Liver (tissue), 9 donors: ENCODE measurements around the gene FN3K. TPM values are rescaled to one million over a fixed set of nuclear protein-coding genes. Genes with fewer than 3 reads are reported as not detected.

ENCODE experiments used
- DNase-seq: peaks from one replicate; pipeline ENCODE4 v3.0.0-alpha.2; 2017; ENCODE audit warnings: low spot score
- H3K27ac ChIP-seq, 2 donors: one replicate each; pipeline ENCODE4 v1.7.0; 2013; ENCODE audit warnings: inconsistent platforms in 2 of 2, low read length in 2 of 2, control low read depth in 1 of 2, low read depth in 1 of 2, mild to moderate bottlenecking in 1 of 2
- H3K27me3 ChIP-seq, 4 donors: one replicate each; pipeline versions ENCODE4 v1.6.1 to v1.7.0; 2013; ENCODE audit warnings: low read length in 3 of 4, inconsistent platforms in 1 of 4, mild to moderate bottlenecking in 1 of 4, moderate library complexity in 1 of 4; ENCODE audit not compliant: control insufficient read depth in 4 of 4, insufficient read depth in 4 of 4
- H3K36me3 ChIP-seq, 4 donors: one replicate each; pipeline versions ENCODE4 v1.6.1 to v1.7.0; 2013; ENCODE audit warnings: low read length in 3 of 4, mild to moderate bottlenecking in 3 of 4, low read depth in 1 of 4, moderate library complexity in 1 of 4; ENCODE audit not compliant: control insufficient read depth in 4 of 4, insufficient read depth in 3 of 4
- H3K4me1 ChIP-seq, 4 donors: one replicate each; pipeline versions ENCODE4 v1.6.1 to v1.7.0; 2013; ENCODE audit warnings: low read length in 3 of 4, mild to moderate bottlenecking in 3 of 4, moderate library complexity in 1 of 4; ENCODE audit not compliant: control insufficient read depth in 4 of 4, insufficient read depth in 4 of 4
- H3K4me3 ChIP-seq, 3 donors: one replicate each; pipeline versions ENCODE4 v1.6.1 to v1.7.0; 2013; ENCODE audit warnings: low read length in 3 of 3, control low read depth in 1 of 3, low read depth in 1 of 3, mild to moderate bottlenecking in 1 of 3
- H3K9ac ChIP-seq, 2 donors: one replicate each; pipeline ENCODE4 v1.7.0; 2013; ENCODE audit warnings: low read length in 2 of 2, mild to moderate bottlenecking in 2 of 2, moderate library complexity in 2 of 2, control low read depth in 1 of 2, low read depth in 1 of 2
- H3K9me3 ChIP-seq, 4 donors: one replicate each; pipeline versions ENCODE4 v1.6.1 to v1.7.0; 2013; ENCODE audit warnings: low read length in 3 of 4; ENCODE audit not compliant: control insufficient read depth in 4 of 4
- ATF3 ChIP-seq: IDR thresholded peaks from 2 replicates; pipeline ENCODE4 v1.6.1; 2016; ENCODE audit warnings: antibody characterized with exemption
- CTCF ChIP-seq: fragments of 150-350 bp; IDR thresholded peaks from 2 replicates; pipeline ENCODE4 v1.5.1; 2017; ENCODE audit warnings: improper control_type of control experiment, low read depth, low read length; ENCODE audit not compliant: missing input control
- EGR1 ChIP-seq, 2 donors: IDR thresholded peaks; 2 replicates each; pipeline ENCODE4 v1.6.1; 2016 to 2018; ENCODE audit warnings: antibody characterized with exemption in 2 of 2, low read depth in 2 of 2
- FOXA1 ChIP-seq: IDR thresholded peaks from 2 replicates; pipeline ENCODE4 v1.6.1; 2016; ENCODE audit warnings: antibody characterized with exemption
- FOXA2 ChIP-seq: IDR thresholded peaks from 2 replicates; pipeline ENCODE4 v1.6.1; 2016; ENCODE audit warnings: antibody characterized with exemption
- GABPA ChIP-seq, 2 donors: IDR thresholded peaks in 1 of 2; conservative IDR thresholded peaks in 1 of 2; 2 replicates each; pipeline ENCODE4 v1.6.1; 2016; ENCODE audit warnings: antibody characterized with exemption in 2 of 2, mild to moderate bottlenecking in 1 of 2, moderate library complexity in 1 of 2
- HNF4A ChIP-seq, 2 donors: conservative IDR thresholded peaks; 2 replicates each; pipeline ENCODE4 v1.6.1; 2016; ENCODE audit warnings: antibody characterized with exemption in 2 of 2, mild to moderate bottlenecking in 2 of 2
- HNF4G ChIP-seq: IDR thresholded peaks from 2 replicates; pipeline ENCODE4 v1.6.1; 2016; ENCODE audit warnings: antibody characterized with exemption
- JUND ChIP-seq, 2 donors: IDR thresholded peaks; 2 replicates each; pipeline ENCODE4 v1.6.1; 2016; ENCODE audit warnings: antibody characterized with exemption in 2 of 2
- MAX ChIP-seq: IDR thresholded peaks from 2 replicates; pipeline ENCODE4 v1.6.1; 2016; ENCODE audit warnings: antibody characterized with exemption
- NR2F2 ChIP-seq: IDR thresholded peaks from 2 replicates; pipeline ENCODE4 v1.6.1; 2016; ENCODE audit warnings: antibody characterized with exemption
- RAD21 ChIP-seq, 2 donors: IDR thresholded peaks; 2 replicates each; pipeline ENCODE4 v1.6.1; 2016; ENCODE audit warnings: antibody characterized with exemption in 2 of 2, mild to moderate bottlenecking in 2 of 2
- REST ChIP-seq: IDR thresholded peaks from 2 replicates; pipeline ENCODE4 v1.6.1; 2016; ENCODE audit warnings: antibody characterized with exemption, mild to moderate bottlenecking
- RXRA ChIP-seq, 2 donors: IDR thresholded peaks; 2 replicates each; pipeline ENCODE4 v1.6.1; 2017 to 2018; ENCODE audit warnings: antibody characterized with exemption in 2 of 2, mild to moderate bottlenecking in 1 of 2
- SP1 ChIP-seq: IDR thresholded peaks from 2 replicates; pipeline ENCODE4 v1.6.1; 2018; ENCODE audit warnings: antibody characterized with exemption, mild to moderate bottlenecking
- TAF1 ChIP-seq: conservative IDR thresholded peaks from 2 replicates; pipeline ENCODE4 v1.6.1; 2016; ENCODE audit warnings: antibody characterized with exemption, mild to moderate bottlenecking
- YY1 ChIP-seq: IDR thresholded peaks from 2 replicates; pipeline ENCODE4 v1.6.1; 2016; ENCODE audit warnings: antibody characterized with exemption, mild to moderate bottlenecking
- ZBTB33 ChIP-seq: IDR thresholded peaks from 2 replicates; pipeline ENCODE4 v1.6.1; 2016; ENCODE audit warnings: antibody characterized with exemption
- WGBS: extraction: QIAGEN DNeasy Blood & Tissue Kit; methylation state at CpG from one replicate; pipeline ENCODE4 v1.1.7; 2013; 5-methylcytosine and 5-hydroxymethylcytosine counted together
- polyA plus RNA-seq, 2 donors: library from polyadenylated mRNA; stranded (reverse) in 1 of 2; unstranded in 1 of 2; fragments of 200-250 nt in 1 of 2; fragments of >200 nt in 1 of 2; fragmentation: Nextera tagmentation in 1 of 2; extraction: Ambion mirVana in 1 of 2; gene quantifications; one replicate each; pipeline versions ENCODE4 v1.2.1 to v1.2.3, GENCODE V29; 2013 to 2015
- total RNA-seq, 2 donors: library from RNA; depleted of rRNA; stranded (reverse); fragments of >200 nt; gene quantifications; one replicate each; pipeline ENCODE4 v1.2.3, GENCODE V29; 2014
- donor health status: healthy.
- donor health status: healthy.
- donor health status: healthy.
- donor health status: healthy.
- donor health status: healthy.

The FN3K gene
- total and polyA plus RNA-seq, 4 donors = 18.4 to 28.7 (median 22.9) TPM

- H3K4me1 ChIP-seq = peaks cover 3 to 11% (median 9%) of the 10 kb centered on the region in 4 donors
- TF ChIP-seq ATF3 = no peak
- TF ChIP-seq NR2F2 = no peak
- no peak for TF ChIP-seq CTCF
- TF ChIP-seq RXRA (IDR thresholded peaks at IDR 0.05) = no peak
- TF ChIP-seq SP1 = no peak
- no peak for TF ChIP-seq ZBTB33
- no peak for TF ChIP-seq HNF4G
- no peak for TF ChIP-seq RAD21 (IDR thresholded peaks at IDR 0.05)
- TF ChIP-seq MAX = no peak
- no peak for DNase-seq
- H3K4me3 ChIP-seq = no peak overlapping the region
- WGBS = 95% methylated on average over 22 of the region's 22 CpGs
- H3K27ac ChIP-seq = no peak overlapping the region
- no peak overlapping the region for H3K9ac ChIP-seq
- no peaks in the 10 kb centered on the region for H3K36me3 ChIP-seq
- no peaks in the 10 kb centered on the region for H3K27me3 ChIP-seq
- peaks cover 0 to 6% (median 2%) of the 10 kb centered on the region in 4 donors for H3K9me3 ChIP-seq
Observed at GRCh38 chr17:82693168-82693867, 42.1 kb upstream of the FN3K start.

- no peak overlapping the region for H3K4me3 ChIP-seq
- WGBS = 72% methylated on average over 2 of the region's 2 CpGs
- no peak overlapping the region for H3K9ac ChIP-seq
- DNase-seq = no peak
- no peaks in the 10 kb centered on the region for H3K36me3 ChIP-seq
- peaks cover 0 to 6% (median 2%) of the 10 kb centered on the region in 4 donors for H3K9me3 ChIP-seq
- H3K27ac ChIP-seq = no peak overlapping the region
- TF ChIP-seq RXRA (IDR thresholded peaks at IDR 0.05) (no peak), YY1 (no peak), EGR1 (IDR thresholded peaks at IDR 0.05; ENCODE audit: low read depth in 2 of 2) (no peak), JUND (IDR thresholded peaks at IDR 0.05) (no peak), ATF3 (no peak), GABPA (IDR thresholded peaks at IDR 0.05 in 1 of 2, conservative IDR thresholded peaks at IDR 0.05 in 1 of 2) (no peak), REST (no peak), RAD21 (IDR thresholded peaks at IDR 0.05) (no peak), FOXA1 (no peak), ZBTB33 (no peak), SP1 (no peak), HNF4G (no peak), TAF1 (no peak), MAX (no peak), FOXA2 (no peak), CTCF (no peak), HNF4A (conservative IDR thresholded peaks at IDR 0.05) (no peak), NR2F2 (no peak)
- H3K4me1 ChIP-seq = peaks cover 10 to 18% (median 14%) of the 10 kb centered on the region in 4 donors
- no peaks in the 10 kb centered on the region for H3K27me3 ChIP-seq
Observed at GRCh38 chr17:82694647-82695046, 40.8 kb upstream of the FN3K start.
